CD4-positive, alpha-beta T cell treated with Interleukin-2 at 100 ng/mL for 4 hours (primary cell): Measurements from ENCODE around the gene CCT5.
"Not testable (repeated sequence)": the region's sequence is repeated elsewhere in the genome, so short reads cannot be mapped to it uniquely, and the experiment has no call there.

Experiments
- DNase-seq: peaks from one replicate; pipeline ENCODE4 v3.0.0-alpha.2; 2020; ENCODE audit warnings: low spot score

Gene CCT5

GRCh38 chr5:10301842-10302610 lies 51.9 kb downstream of the CCT5 start:
- DNase-seq = no peak

DNA sequence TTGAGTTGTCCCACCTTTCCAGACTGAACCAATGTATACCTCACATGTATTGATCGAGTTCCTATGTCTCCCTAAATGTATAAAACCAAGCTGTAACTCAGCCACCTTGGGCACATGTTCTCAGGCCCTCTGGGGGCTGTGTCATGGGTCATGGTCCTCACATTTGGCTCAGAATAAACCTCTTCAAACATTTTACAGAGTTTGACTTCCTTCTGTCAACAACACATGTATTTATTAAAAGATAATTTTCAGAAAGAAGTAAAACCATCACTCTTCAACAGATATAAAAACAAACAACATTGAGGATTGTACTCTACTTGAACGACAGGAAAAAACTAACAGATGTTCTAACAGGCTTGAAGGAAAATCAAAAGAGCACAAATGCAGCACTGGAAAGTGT lies 53.1 kb downstream of the CCT5 start:
- DNase-seq = no peak

DNA sequence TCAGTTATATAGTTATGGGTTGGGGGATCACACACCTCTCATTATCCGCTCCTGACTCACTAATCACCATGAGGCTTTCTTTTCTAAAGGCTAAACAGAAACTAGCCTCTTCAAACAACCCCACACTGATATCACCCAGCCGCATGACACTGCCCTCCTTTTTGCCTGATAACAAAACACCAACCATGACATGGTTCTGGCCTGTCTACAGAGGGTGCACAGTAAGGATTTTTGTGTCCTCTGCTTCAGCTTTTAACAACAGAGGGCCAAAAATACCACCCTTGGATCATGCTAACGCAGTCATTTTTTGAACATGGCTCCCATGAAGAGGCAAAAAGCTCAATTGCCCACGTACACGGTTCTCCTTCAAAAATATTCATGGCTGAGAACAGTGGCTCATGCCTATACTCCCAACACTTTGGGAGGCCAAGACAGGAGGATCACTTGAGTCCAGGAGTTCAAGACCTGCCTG lies 53.7 kb downstream of the CCT5 start:
- DNase-seq = no peak

GRCh38 chr5:10304932-10305331 lies 54.9 kb downstream of the CCT5 start:
- no peak for DNase-seq

GRCh38 chr5:10306114-10306513 lies 56.0 kb downstream of the CCT5 start:
- no peak for DNase-seq

GRCh38 chr5:10306806-10307205 lies 56.7 kb downstream of the CCT5 start:
- no peak for DNase-seq

- DNase-seq = no peak
These were observed 57.4 kb downstream of the CCT5 start, which contains the start of gene CMBL for GRCh38 chr5:10307206-10308148. Gene CMBL, minus strand, starts transcription at chr5:10307902. Its CDS starts 17,140 bp downstream, at chr5:10290762.

DNA sequence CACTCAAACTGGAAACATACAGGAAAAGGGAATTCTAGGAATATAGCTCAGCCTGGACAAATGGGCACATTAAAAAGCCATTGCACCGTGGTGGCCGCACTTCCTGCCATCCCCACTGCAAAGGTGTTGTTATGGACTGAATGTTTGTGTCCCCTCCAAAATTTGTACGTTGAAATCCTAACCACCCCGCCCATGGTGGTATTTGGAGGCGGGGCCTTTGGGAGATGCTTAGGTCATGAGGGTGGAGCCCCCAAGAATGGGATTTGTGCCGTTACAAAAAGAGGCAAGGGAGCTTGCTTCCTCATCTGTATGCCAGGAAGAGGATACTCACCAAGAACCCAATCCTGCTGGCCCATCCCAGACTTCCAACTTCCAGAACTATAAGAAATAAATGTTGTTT lies 58.8 kb downstream of the CCT5 start:
- no peak for DNase-seq

GRCh38 chr5:10310066-10310779 lies 60.1 kb downstream of the CCT5 start:
- no peak for DNase-seq

GRCh38 chr5:10310835-10311570 lies 60.9 kb downstream of the CCT5 start:
- DNase-seq = not testable (repeated sequence)

- no peak for DNase-seq
These were observed 61.7 kb downstream of the CCT5 start for GRCh38 chr5:10311595-10312425.

DNA sequence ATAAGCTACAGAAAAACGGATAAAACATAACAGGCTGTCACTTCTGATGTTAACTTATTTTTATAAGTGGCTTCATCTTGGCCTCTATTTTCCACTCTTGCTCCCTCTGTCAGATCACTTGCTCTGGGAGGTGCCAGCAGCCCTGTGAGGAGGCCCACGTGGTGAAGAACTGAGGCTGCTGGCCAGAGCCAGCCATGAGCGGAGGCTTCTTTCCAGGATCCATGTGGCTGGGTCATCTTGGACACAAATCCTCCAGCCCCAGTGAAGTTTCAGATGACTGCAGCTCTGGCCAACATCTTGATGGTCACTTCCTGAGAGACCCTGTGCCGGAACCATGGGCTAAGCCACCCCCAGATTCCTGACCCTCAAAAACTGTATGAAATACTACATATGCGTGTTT lies 65.1 kb downstream of the CCT5 start:
- no peak for DNase-seq
